GM10266 (cell line): ENCODE results near the gene SLC35F3.

ENCODE experiments used
- DNase-seq: peaks from one replicate; pipeline ENCODE4 v3.0.0; 2012; ENCODE audit errors: extremely low spot score
- CTCF ChIP-seq: IDR thresholded peaks from 2 replicates; pipeline ENCODE4 v1.5.1; 2012; ENCODE audit warnings: mild to moderate bottlenecking, low read depth; ENCODE audit not compliant: control insufficient read depth, insufficient read depth; ENCODE audit errors: missing control alignments

The SLC35F3 gene

GRCh38 chr1:233983811-233984210 lies 79.3 kb downstream of the SLC35F3 start:
- DNase-seq: no peak
- TF ChIP-seq CTCF: no peak

DNA sequence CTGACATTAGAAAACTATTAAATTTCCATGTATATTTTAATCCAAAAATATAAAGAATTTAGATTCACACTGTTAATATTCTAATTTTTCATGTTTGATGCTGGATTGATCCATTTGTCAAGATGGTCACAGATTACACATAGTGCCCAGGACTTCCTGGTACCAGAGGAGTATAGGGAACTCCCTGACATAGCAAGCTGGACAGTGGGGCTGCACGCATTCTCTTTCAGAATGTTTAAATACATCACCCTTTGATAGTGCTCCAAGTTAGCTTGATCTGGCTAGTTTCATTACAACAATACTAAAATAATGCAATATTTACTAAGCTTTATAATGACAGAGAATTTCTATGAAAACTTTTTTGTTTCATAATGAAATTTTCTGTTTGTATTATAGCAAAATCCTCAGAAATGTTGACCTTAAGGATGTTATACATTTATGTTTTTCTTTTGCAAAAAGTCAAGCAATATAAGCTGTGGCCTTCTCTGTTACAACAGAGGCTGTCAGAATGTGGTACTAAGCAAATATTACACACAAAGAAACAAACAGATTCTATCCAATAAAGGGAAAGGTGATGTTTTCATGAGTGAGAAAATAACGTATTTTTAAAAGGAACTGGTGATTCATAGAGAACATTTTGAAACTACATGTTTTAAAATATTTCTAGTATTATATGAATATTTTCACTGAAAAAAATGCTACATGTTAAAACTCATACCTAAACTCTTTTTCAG lies 84.7 kb downstream of the SLC35F3 start:
- DNase-seq: no peak
- TF ChIP-seq CTCF: no peak

DNA sequence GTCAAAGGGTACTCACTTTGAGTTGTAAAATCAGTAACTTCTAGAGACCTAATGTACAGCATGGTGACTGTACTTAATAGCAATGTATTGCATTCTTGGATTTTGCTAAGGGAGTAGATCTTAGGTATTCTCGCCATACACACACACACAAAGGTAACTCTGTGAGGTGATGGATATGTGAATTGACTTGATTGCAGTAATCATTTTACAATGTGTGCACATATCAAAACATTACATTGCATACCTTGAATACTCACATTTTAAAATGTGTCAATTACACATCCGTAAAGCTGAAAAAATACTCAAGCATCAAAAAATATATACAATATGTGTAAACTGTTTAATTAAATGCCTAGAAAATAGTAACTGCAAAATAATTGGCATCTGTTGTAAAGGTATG lies 86.0 kb downstream of the SLC35F3 start:
- TF ChIP-seq CTCF: no peak

GRCh38 chr1:233993651-233994050 lies 89.2 kb downstream of the SLC35F3 start:
- TF ChIP-seq CTCF: no peak
- DNase-seq: no peak

More for the DNA sequence above, 86.0 kb downstream of the SLC35F3 start:
- DNase-seq: no peak

GRCh38 chr1:233994112-233994511 lies 89.6 kb downstream of the SLC35F3 start:
- TF ChIP-seq CTCF: no peak
- DNase-seq: no peak

GRCh38 chr1:233998456-233998855 lies 94.0 kb downstream of the SLC35F3 start:
- no peak for TF ChIP-seq CTCF
- no peak for DNase-seq

- DNase-seq: no peak
- no peak for TF ChIP-seq CTCF
Measured at GRCh38 chr1:233998891-233999290, 94.4 kb downstream of the SLC35F3 start.
